GM12892 (cell line): ENCODE results near the gene LMF2.
A peak's percentile ranks its signal among the peaks of the same experiment; 100 is the strongest.

ENCODE experiments used
- DNase-seq: peaks from one replicate; pipeline ENCODE4 v3.0.0; 2011; ENCODE audit not compliant: insufficient read length
- FAIRE-seq: peaks from 2 replicates; lab custom pipeline; 2011; peaks lifted over from hg19 to GRCh38; lab: Jason Lieb, UNC
- POLR2A ChIP-seq: IDR thresholded peaks from 2 replicates; pipeline ENCODE4 v1.6.1; 2011; ENCODE audit warnings: low read depth, low read length, control low read depth
- POLR2AphosphoS5 ChIP-seq: IDR thresholded peaks from 2 replicates; pipeline ENCODE4 v1.6.1; 2011; ENCODE audit warnings: low read depth, low read length, control low read depth
- TAF1 ChIP-seq: IDR thresholded peaks from 2 replicates; pipeline ENCODE4 v1.6.1; 2011; ENCODE audit warnings: low read depth, mild to moderate bottlenecking, control low read depth, low read length, borderline replicate concordance

LMF2 gene

DNA sequence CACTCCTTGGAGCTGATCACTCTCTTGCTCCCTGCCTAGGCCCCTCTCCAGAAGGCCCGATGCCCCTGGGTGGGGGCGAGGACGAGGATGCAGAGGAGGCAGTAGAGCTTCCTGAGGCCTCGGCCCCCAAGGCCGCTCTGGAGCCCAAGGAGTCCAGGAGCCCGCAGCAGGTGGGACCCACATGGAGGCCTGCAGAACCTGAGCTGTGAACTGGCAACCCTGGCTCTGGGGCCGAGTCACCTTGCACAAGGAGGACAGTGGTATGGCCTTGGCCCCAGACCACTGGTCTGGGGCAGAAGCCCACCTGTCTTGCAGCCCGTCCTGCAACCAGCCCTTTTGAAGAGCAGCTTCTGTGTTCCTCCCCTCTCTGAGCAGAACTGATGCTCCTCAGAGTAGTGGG lies 11.6 kb upstream of the LMF2 start:
- FAIRE-seq (no peak), DNase-seq (no peak)
- TF ChIP-seq TAF1 = no peak
- TF ChIP-seq POLR2A = no peak; the same call in 1 of the 2 replicates
- no peak for TF ChIP-seq POLR2AphosphoS5

DNA sequence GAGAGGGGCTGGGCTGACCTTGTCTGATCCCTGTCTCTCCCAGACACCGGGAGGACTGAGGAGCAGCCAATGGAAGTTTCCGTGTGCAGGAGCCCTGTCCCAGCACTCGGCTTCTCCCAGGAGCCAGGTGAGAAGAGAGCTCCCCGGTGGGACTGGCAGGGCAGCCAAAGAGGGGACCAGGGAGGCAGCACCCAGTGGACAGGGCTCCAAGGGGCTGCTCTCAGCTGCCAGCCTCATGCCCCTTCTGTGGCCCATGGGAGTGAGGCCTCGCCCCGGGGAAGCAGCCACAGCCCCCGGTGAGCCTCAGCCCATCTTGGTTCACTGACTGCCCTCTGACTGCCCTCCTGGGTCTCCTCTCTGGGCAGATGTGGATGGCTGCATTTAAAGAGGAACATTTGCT lies 11.1 kb upstream of the LMF2 start:
- TF ChIP-seq TAF1 = no peak
- TF ChIP-seq POLR2A = no peak
- TF ChIP-seq POLR2AphosphoS5 = no peak
- FAIRE-seq (no peak), DNase-seq (no peak)

GRCh38 chr22:50517495-50518260 lies 10.2 kb upstream of the LMF2 start:
- DNase-seq (no peak), FAIRE-seq (no peak)
- TF ChIP-seq POLR2AphosphoS5 = no peak
- TF ChIP-seq POLR2A = no peak
- TF ChIP-seq TAF1 = no peak

DNA sequence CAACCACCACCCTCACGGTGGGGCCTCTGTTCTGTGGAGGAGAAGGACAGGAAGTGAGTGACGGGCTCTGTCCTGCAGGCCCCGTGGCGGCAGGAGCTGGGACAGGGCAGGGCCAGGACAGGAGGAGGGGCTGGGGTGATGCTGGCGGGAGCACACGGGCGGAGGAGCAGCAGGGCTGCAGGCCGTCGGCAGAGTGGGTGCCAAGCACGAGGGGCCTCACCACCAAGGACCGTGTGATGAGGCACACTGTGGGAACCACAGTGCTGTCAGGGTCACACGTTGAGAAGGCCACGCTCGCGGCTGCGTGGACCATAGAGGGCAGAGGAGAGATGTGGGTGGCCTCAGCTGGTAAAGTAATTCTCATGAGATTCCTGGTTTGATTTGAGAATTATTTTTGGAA lies 9.4 kb upstream of the LMF2 start:
- TF ChIP-seq TAF1 (no peak), POLR2AphosphoS5 (no peak), POLR2A (no peak)
- FAIRE-seq (no peak), DNase-seq (no peak)

- no peak for DNase-seq
- no peak for TF ChIP-seq TAF1
- no peak for FAIRE-seq
Observed at GRCh38 chr22:50516068-50516467, 8.6 kb upstream of the LMF2 start.

DNA sequence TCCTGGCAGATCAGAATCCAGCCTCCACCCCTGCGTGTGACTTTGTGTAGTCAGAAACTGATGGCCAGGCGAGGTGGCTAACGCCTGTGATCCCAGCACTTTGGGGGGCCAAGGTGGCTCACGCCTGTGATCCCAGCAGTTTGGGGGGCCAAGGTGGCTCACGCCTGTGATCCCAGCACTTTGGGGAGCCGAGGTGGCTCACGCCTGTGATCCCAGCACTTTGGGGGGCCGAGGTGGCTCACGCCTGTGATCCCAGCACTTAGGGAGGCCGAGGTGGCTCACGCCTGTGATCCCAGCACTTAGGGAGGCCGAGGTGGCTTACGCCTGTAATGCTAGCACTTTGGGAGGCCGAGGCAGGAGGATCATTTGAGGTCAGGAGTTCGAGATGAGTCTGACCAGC lies 5.7 kb upstream of the LMF2 start:
- no peak for TF ChIP-seq POLR2A
- no peak for TF ChIP-seq TAF1
- TF ChIP-seq POLR2AphosphoS5 = no peak
- DNase-seq (no peak), FAIRE-seq (no peak)

DNA sequence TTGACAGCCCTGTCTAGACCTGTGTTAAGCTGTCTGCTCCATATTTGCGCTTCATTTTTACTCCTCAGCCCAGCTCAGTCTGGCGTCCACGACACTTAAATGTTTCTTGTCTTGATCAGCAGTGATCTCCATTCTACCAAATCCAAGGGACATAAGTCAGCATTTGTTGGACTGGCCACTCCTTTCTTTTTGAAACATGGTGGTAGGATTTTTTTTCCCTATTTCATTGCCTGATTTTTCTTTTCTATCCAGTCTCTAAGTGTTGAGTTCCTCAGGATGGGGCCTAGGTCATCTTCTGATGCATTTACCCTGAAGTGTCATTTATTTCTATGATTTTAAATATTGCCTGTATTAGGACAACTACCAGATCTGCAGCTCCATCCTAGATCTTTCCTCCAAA lies 1.4 kb upstream of the LMF2 start:
- FAIRE-seq (no peak), DNase-seq (no peak)
- no peak for TF ChIP-seq POLR2A

DNA sequence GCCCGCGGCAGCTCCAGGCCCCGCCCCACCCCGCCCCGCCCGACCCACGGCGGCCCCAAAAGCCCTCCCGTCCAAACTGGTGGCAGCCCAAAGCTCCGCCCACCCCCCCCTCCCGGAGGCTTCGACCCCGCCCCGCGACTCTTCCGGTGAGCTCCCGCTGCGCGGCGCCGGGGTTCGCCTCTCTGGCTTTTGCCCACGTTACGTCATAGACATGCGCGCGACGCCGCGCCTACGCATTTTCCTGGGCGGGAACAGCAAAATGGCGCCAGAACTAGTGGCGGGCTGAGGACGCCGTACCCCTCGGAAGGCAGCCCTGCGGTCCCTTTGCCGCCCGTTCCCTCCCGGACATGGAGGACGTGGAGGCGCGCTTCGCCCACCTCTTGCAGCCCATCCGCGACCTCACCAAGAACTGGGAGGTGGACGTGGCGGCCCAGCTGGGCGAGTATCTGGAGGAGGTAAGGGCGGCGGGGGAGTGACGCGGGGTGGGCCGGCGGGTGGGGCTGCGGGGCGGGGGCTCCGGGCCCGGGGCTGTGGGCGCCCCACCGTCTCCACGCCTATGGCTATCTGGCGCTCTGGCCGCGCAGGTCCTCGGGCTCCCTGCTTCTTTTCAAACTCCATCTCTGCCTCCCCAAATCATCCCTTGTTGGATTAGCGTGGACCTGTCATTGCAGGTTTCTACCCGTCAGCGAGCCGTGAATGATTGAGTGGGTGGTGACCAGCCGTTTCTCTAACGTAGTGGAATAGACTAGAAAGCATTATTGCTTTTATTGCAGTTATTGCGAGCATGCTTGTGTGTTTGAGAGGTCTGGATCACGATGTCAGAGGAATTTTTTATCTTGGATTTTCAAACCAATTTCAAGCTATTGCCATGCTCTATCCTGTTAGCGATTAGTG lies 736 bp upstream of the LMF2 start, which contains the start of gene NCAPH2:
Gene NCAPH2, plus strand, starts transcription at position 234 of the 894 bp plus-strand sequence. Its CDS starts 114 bp downstream, at position 348.
- FAIRE-seq = peak; percentile 99
- DNase-seq = peak; percentile 99

DNA sequence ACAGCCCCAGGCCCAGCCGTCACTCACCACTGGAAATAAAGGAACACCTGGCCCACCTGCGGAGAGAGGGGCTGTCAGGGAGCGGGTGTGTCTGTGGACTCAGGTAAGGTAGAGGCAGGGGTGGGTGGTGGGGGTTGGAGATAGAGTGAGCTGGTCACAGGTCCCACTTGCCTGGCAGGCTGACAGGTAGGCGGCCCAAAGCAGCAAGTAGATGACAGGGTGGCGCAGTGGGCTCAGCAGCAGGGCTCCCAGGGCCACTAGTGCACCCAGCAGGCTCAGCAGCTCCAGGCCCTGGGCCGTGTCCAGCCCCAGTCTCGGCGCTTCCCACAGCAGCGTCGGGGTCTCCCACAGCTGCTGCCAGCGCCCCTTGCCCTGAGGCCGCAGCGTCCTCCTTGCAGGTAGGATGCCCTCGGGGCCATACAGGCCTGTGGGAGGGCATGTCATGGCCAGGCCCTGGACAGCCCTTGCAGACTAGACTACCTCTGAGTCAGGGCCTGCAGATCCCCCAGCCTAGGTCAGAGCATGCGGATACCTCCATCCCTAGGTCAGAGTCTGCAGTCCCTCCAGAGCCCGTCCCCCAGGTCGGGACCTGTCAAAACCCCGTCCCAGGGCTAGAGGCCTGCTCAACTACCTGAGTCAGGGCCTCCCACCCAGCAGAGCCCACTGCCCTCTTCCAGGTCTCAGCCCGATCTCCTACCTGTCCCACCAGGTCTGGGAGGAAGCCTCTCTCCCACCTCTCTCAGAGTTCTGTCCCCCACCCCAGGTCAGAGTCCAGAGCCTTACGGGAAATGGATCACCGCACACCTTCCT lies 686 bp downstream of the LMF2 start:
- DNase-seq = peak; percentile 55
- TF ChIP-seq POLR2A (no peak), TAF1 (no peak), POLR2AphosphoS5 (no peak)
- no peak for FAIRE-seq

More for the DNA sequence above, 736 bp upstream of the LMF2 start, which contains the start of gene NCAPH2:
- TF ChIP-seq POLR2A (peak; percentile 90), POLR2AphosphoS5 (peak; percentile 90), TAF1 (peak; percentile 95)

DNA sequence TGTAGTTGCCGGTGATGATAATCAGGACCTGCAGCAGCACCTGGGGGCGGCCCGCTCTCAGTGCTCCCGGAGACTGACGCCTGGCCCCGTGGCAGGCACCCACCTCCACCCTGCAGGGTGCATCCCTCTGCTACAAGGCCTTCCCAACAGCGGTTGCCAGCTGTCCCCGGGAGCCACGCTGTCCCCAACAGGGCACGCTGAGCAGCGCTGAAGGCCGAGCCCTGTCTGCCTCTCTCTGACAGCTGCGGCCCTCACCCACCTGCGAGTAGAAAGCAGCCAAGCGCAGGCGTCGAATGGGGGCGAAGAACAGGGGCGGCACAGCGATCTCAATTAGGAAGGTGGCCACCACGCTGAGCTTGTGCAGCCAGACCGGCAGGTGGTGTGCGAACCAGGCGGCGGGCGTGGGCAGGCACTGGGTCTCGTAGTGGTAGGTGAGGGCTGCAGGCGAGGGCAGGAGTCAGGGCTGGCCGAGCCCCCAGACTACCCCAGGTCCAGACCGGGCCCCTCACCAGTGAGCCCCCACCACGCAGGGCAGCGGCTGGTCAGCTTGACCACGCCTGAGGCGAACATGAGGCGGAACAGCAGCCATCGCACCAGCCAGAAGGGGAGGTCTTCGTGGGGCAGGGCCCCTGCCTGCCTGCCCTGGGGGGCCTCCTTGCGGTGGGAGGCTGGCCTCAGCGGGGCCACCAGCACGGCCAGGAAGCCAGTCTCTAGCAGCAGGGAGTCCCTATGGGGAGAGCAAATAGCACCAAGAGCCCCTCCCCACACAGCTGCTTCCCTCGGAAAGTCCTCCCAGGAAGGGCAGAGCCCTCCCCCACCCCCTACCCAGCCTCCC lies 1.5 kb downstream of the LMF2 start:
- no peak for TF ChIP-seq POLR2A
- FAIRE-seq = no peak
- no peak for DNase-seq
